Tracheal epithelial cell (primary cell): ENCODE measurements around the gene NAA15. TPM values are rescaled to one million over a fixed set of nuclear protein-coding genes. Genes with fewer than 3 reads are reported as not detected.

Experiments used
- total RNA-seq: library from RNA; depleted of rRNA; stranded (reverse); fragments of >200 nt; gene quantifications from 2 replicates; pipeline ENCODE4 v1.2.1, GENCODE V29; 2014

NAA15 gene
- total RNA-seq = 28.2 and 38.6 TPM in 2 replicates

GRCh38 chr4:139301113-139301820 is at the start of gene NAA15:
Gene NAA15 (plus strand): TSS chr4:139301505. CDS start chr4:139301778, 273 bp downstream.

GRCh38 chr4:139279760-139280620 is 21.3 kb upstream of the NAA15 start, which contains the start of gene MGARP:
Gene MGARP (minus strand): TSS chr4:139280225. CDS start chr4:139280158, 67 bp downstream.

GRCh38 chr4:139301821-139302611 is 711 bp downstream of the NAA15 start, which contains the start of gene NDUFC1:
Gene NDUFC1 (minus strand): TSS chr4:139302477. CDS start chr4:139295798, 6,679 bp downstream.

DNA sequence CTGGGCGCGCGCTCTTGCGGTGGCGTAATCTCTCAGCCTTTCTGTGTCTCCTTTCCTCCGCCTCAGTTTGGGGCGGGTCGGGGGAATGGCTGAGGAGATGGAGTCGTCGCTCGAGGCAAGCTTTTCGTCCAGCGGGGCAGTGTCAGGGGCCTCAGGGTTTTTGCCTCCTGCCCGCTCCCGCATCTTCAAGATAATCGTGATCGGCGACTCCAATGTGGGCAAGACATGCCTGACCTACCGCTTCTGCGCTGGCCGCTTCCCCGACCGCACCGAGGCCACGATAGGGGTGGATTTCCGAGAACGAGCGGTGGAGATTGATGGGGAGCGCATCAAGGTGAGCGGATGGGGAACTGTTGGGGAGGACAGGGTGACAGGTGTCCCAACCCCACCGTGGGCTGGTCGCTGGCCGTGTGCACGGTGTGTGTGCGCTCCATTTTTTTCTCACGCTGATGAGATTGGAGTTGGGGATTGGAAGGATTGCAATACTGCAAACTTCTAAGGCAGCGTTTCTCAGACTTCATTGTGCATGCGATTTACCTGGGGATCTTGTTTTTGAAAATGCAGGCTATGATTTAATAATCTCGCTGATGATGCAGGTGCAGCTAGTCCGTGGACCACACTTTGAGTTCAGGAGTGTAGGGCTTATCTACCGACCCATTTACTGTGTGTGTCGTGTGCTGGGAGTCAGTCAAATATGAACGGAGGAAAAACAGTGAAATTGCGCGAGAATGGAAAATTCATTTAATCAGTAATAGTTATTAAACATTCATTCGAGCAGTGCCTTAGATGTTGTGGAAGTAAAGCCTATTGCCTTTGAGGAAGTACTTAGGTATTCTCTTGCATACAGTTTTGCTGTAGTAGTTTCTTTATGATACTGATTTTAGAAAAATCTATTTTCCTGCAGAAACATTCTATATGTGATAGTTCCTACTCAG is 153.1 kb downstream of the NAA15 start, which contains the start of gene RAB33B:
Gene RAB33B, plus strand, starts transcription at position 11 of the 935 bp plus-strand sequence. Its CDS starts 75 bp downstream, at position 86.

Other genes starting within 250 kb of the NAA15 start
- gene ELF2, start 124.3 kb upstream of the NAA15 start, total RNA-seq = 21.7 and 29.6 TPM in 2 replicates
- 0.48 TPM in 1 of 2 replicates, not detected in the other for gene MGARP, start 21.3 kb upstream of the NAA15 start, total RNA-seq
- 32.8 and 35.2 TPM in 2 replicates for gene NDUFC1, start 972 bp downstream of the NAA15 start, total RNA-seq
- 8.7 and 10.4 TPM in 2 replicates for gene RAB33B, start 152.6 kb downstream of the NAA15 start, total RNA-seq